T-helper 9 cell (primary cell): ENCODE data around the gene CLGN.
"Not testable (repeated sequence)": the region's sequence is repeated elsewhere in the genome, so short reads cannot be mapped to it uniquely, and the experiment has no call there.

Experiments
- DNase-seq: peaks from one replicate; pipeline ENCODE4 v3.0.0-alpha.2; 2020
- total RNA-seq, 2 donors: gene quantifications; one replicate each; lab custom pipeline; 2026; lab: John Stamatoyannopoulos, UW

Gene CLGN
- total RNA-seq: 0 reads per million in 2 donors

- DNase-seq: no peak
Measured at GRCh38 chr4:140427106-140427918, at the start of gene CLGN. TSS of gene CLGN (minus strand) at chr4:140427648. CDS start at chr4:140413078, 14,570 bp downstream.

GRCh38 chr4:140472156-140472555 lies 44.7 kb upstream of the CLGN start:
- DNase-seq: no peak

- no peak for DNase-seq
Measured at GRCh38 chr4:140469791-140470733, 42.6 kb upstream of the CLGN start.

GRCh38 chr4:140466146-140466545 lies 38.7 kb upstream of the CLGN start:
- DNase-seq: no peak

- DNase-seq: no peak
Measured at GRCh38 chr4:140463614-140464013, 36.2 kb upstream of the CLGN start.

GRCh38 chr4:140463182-140463581 lies 35.7 kb upstream of the CLGN start:
- DNase-seq: no peak

GRCh38 chr4:140450352-140450751 lies 22.9 kb upstream of the CLGN start:
- no peak for DNase-seq

DNA sequence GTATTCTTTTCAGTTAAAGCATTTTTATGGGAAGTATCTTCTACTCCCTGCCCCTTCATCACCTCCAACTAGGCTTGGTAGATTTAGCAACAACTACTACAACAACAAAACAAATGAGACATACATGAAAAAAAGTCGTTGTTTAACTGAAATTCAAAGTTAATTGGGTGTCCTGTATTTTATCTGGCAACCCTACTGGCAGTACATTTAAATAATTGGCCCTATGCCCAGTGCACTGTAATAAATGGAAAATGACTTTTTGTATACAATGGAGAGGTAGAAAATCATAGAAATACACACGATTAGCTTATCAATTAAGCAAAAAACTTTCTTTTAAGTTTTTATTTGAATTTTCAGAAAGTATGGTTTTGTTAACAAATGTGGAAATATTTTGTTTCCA lies 21.4 kb upstream of the CLGN start:
- DNase-seq: no peak

DNA sequence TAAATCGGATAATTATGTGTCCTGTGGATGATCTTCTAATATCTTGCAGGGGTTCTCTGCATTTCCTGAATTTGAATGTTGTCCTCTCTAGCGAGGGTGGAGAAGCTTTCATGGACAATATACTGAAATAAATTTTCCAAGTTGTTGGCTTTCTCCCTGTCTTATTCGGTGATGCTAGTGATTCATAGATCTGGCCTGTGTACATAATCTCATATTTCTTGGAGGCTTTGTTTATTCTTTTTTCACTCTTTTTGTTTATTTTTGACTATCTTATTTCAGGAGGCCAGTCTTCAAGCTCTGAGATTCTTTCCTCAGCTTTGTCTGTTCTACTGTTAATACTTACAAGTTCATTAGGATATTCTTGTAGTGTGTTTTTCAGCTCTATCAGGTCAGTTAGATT lies 20.7 kb upstream of the CLGN start:
- DNase-seq: no peak

DNA sequence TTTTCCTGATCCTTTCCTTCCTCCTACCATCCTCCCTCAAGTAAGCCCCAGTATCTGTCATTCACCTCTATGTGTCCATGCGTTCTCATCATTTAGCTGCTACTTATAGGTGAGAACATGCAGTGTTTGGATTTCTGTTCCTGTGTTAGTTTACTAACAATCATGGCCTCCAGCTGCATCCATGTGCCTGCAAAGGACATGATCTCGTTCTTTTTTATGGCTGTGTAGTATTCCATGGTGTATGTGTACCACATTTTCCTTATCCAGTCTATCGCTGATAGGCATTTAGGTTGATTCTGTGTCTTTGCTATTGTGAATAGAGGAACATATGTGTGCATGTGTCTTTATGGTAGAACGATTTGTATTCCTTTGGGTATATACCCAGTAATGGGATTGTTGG lies 16.9 kb upstream of the CLGN start:
- DNase-seq: not testable (repeated sequence)

GRCh38 chr4:140439644-140440142 lies 12.2 kb upstream of the CLGN start:
- no peak for DNase-seq

DNA sequence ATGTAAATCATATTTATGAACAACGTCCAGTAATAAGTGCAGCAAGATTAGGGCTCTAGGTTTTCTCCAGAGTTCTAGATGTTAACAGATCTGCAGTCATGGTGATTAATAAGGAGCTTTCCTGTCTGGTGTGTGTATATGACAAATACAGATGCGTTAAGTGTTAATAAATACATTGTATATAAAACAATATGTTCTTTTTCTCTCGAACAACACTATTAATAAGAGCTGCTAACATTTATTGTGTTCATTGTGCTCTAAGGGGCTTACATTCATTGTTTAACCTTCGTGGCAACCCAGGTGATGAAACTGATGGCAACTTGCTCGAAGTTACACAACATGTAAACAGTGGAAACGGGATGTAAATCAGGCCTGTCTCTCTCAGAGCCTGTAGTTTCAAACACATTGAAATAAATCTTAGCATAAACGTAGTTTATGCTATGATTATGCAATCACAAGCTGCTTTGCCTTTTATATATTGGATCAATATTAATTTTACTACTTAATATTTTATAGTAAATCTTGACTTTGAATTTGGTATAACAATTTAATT lies 547 bp upstream of the CLGN start:
- no peak for DNase-seq

- no peak for DNase-seq
Measured at GRCh38 chr4:140426610-140427105, 790 bp downstream of the CLGN start.

DNA sequence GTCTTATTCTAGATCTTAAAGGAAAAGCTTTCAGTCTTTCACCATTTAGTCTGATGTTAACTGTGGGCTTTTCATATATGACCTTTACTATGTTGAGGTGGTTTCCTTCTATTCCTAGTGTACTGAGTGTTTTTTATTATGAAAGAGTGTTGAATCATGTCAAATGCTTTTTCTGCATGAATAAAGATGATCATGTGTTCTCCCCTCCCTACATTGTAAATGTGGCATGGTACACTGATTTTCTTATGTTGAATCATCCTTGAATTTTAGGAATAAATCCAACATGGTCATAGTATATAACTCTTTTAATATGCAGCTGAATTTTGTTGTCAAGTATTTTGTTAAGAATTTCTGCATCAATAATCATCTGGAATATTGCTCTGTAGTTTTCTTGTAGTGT lies 4.3 kb downstream of the CLGN start:
- DNase-seq: no peak

- not testable (repeated sequence) for DNase-seq
Measured at GRCh38 chr4:140413130-140413969, 14.1 kb downstream of the CLGN start.

DNA sequence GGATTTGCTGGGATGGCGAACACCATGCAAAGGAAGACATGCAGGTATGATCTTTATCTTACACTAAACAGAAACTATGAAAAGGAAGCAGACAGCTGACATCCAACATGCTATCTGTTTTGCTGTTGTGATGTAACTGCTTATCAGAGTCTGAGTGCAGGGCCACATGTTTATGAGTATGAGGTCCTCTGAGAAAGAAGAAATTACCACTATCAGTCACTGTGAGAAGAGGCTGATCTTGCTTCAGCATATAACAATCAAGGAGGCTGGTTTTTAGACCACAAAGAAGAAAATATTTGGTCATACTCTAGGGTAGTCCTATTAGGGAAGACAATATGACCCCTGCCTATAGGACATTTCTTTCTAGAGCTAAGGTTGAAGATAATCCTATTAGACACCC lies 18.5 kb downstream of the CLGN start:
- no peak for DNase-seq

DNA sequence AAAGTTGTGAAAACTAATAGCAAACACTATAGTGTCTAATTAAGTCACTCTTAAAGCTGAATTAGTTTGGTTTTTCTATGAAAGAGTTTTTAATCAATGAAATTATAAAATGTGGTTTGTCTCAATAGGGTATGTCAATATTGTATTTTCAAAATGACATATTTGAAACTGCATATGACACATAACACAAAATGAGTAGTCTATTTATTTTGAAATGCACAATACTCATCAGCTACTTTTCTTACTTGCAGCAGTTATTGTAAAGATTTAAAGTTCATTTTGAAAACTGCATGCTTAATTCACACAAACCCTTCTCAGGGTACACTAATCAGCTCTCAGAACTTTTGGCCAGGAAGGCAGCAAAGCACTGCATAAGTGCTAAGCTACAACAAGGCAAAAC lies 21.2 kb downstream of the CLGN start:
- no peak for DNase-seq

DNA sequence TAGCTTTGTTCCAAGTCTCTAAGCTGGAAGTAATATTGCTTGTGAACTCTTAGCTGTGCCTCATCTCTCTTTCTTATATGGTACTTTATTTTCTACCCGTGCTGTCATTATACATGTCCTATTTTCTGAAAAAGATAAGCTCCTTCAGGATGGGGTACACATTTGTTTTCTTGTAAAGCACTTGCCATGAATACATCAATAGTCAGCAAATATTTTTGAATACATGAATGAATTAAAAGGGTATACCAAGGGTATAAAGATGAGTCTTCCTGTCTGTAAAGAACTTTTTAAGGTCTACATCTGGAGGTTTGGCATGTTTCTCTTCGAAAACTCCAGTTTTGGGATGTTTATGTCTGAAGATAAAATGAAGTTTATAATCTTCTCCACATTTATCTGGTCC lies 27.3 kb downstream of the CLGN start:
- no peak for DNase-seq

DNA sequence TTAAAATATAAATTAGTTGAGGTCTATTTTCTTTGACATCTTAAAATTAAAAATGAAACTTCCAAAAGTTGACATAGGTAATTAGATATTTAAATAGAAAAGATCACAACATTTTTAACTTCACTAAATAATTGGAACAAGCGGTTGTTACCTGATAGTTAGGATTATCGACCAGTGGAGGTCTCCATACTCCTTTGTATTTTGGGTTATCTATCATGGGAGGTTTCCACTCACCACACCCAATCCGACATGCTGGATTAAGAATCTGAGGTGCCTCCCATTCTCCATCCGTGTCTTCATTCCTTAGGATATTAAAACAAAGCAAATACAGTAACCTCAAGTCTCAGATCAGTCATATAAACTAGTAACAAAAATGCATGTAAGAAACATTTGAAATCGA lies 31.8 kb downstream of the CLGN start:
- no peak for DNase-seq

DNA sequence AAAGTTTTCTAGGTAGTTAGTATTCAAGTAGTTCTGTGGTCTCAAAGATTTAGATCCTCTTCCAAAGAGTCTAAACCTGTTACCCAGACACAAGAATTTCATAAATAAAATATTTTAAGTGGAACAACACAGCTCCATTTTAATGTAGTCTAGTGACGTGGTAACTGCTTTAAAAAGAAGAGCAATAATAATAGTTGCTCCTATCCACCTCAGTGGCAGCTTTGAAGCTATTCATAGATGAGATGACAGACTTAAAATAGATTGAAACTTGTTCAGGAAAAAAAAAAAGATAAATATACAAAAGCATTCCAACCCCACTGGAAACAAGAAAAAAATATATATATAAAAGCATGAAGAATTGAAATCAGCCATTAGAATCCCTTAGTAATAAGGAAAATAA lies 39.4 kb downstream of the CLGN start:
- no peak for DNase-seq

- no peak for DNase-seq
Measured at GRCh38 chr4:140382732-140383131, 44.7 kb downstream of the CLGN start.

DNA sequence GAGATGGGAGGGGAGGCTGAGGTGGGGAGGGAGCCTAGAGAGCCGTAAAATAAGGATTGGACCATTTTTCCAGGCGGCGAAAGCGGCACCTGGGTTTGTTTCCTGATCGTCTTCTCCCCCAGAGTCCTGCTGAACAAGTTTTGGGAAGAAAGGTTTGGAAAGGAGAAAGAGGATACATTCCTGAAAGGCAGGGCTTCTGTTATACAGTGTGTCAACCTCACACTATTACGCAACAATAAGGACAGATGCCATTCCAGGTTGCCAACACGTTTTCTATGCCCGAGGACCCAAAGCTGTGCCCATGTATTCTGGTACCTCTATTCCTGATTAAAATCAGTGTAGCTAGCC lies 53.3 kb downstream of the CLGN start:
- DNase-seq: no peak
